KMS-11 (cell line): ENCODE results near the gene MACROD2.

ENCODE experiments used
- H2AFZ ChIP-seq: fragments of 200-600 bp; sonication (generic); 2 replicates; pipeline ENCODE4 v1.6.1; 2016; ENCODE audit warnings: antibody characterized with exemption, mixed run types, low read depth
- H3K27ac ChIP-seq: fragments of 200-600 bp; sonication (generic); 2 replicates; pipeline ENCODE4 v1.6.1; 2016; ENCODE audit warnings: mild to moderate bottlenecking, mixed run types
- H3K27me3 ChIP-seq: fragments of 200-600 bp; sonication (generic); 2 replicates; pipeline ENCODE4 v1.6.1; 2017; ENCODE audit warnings: mild to moderate bottlenecking, low read depth, mixed run types, moderate library complexity; ENCODE audit not compliant: insufficient read depth
- H3K36me3 ChIP-seq: fragments of 200-600 bp; sonication (generic); 2 replicates; pipeline ENCODE4 v1.6.1; 2017; ENCODE audit warnings: mild to moderate bottlenecking, mixed run types; ENCODE audit not compliant: insufficient read depth
- H3K4me1 ChIP-seq: fragments of 200-600 bp; sonication (generic); 2 replicates; pipeline ENCODE4 v1.6.1; 2016; ENCODE audit warnings: mild to moderate bottlenecking, low read depth, mixed run types; ENCODE audit not compliant: poor library complexity, severe bottlenecking
- H3K4me2 ChIP-seq: fragments of 200-600 bp; sonication (generic); 2 replicates; pipeline ENCODE4 v1.7.0; 2016; ENCODE audit warnings: mild to moderate bottlenecking, mixed run types
- H3K4me3 ChIP-seq: fragments of 200-600 bp; sonication (generic); IDR thresholded peaks from 2 replicates; pipeline ENCODE4 v1.6.1; 2017; ENCODE audit warnings: low read depth, low read length, mixed read lengths; ENCODE audit not compliant: insufficient read depth
- H3K79me2 ChIP-seq: fragments of 200-600 bp; sonication (generic); 2 replicates; pipeline ENCODE4 v1.6.1; 2016; ENCODE audit warnings: low read depth, mixed run types; ENCODE audit not compliant: insufficient read depth
- H3K9ac ChIP-seq: fragments of 200-600 bp; sonication (generic); 2 replicates; pipeline ENCODE4 v1.6.1; 2016; ENCODE audit warnings: mild to moderate bottlenecking, mixed run types
- H4K20me1 ChIP-seq: fragments of 200-600 bp; sonication (generic); 2 replicates; pipeline ENCODE4 v1.6.1; 2016; ENCODE audit warnings: mild to moderate bottlenecking, mixed run types; ENCODE audit not compliant: insufficient read depth
- CTCF ChIP-seq: fragments of 200-600 bp; sonication (generic); conservative IDR thresholded peaks from 2 replicates; pipeline ENCODE4 v1.6.1; 2017; ENCODE audit warnings: low read depth, mild to moderate bottlenecking, antibody characterized with exemption, low read length, moderate library complexity, mixed read lengths

MACROD2 gene

DNA sequence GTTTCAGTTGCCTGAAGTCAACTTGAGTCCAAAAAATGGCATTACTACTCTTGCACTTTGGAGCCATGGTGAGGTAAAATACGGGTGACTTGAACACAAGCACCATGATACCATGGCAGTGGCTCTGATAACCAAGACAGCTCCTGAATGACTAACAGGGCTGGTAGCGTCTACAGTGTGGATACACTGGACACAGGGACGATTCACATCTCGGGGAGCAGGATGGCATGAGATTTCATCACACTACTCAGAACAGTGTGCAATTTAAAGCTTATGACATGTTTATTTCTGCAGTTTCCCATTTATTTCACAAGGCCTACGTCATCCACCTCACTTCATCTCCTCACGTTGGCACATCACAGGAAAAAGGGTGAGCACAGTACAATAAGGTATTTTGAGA is 1627.1 kb downstream of the MACROD2 start:
- no peak for TF ChIP-seq CTCF
- H3K27me3 ChIP-seq: no peaks in the 10 kb centered on the region
- H3K9ac ChIP-seq: no peak overlapping the region
- H3K4me3 ChIP-seq: no peak overlapping the region
- H3K79me2 ChIP-seq: no peaks in the 10 kb centered on the region
- H2AFZ ChIP-seq: no peak overlapping the region
- H3K4me2 ChIP-seq: no peak overlapping the region
- no peak overlapping the region for H3K27ac ChIP-seq
- H3K4me1 ChIP-seq: no peaks in the 10 kb centered on the region
- no peaks in the 10 kb centered on the region for H3K36me3 ChIP-seq
- H4K20me1 ChIP-seq: no peaks in the 10 kb centered on the region

DNA sequence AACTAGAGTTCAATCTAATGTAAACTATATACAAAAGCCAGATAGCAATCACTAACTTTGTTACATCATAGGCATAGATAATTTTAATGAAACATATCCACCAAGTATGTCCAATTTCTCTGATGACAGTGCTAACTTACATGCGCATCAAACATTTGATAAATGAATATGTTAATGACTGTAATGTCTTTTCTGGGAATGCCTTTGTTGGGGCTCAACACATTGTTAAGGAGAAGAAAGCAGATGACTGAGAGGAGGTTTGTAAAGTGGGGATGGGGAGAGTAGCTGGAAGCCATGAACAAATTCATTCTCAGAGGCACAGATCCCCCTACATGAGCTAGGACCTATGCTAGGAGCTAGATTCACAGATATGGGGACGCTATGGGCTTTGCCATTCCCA is 1627.9 kb downstream of the MACROD2 start:
- Histone ChIP-seq H3K4me3 (no peak overlapping the region), H3K79me2 (no peaks in the 10 kb centered on the region), H3K36me3 (no peaks in the 10 kb centered on the region), H3K4me2 (no peak overlapping the region), H3K4me1 (no peaks in the 10 kb centered on the region), H4K20me1 (no peaks in the 10 kb centered on the region), H3K27me3 (no peaks in the 10 kb centered on the region), H3K27ac (no peak overlapping the region), H3K9ac (no peak overlapping the region), H2AFZ (no peak overlapping the region)
- no peak for TF ChIP-seq CTCF

GRCh38 chr20:15625981-15626380 is 1630.7 kb downstream of the MACROD2 start:
- Histone ChIP-seq H3K27me3 (no peaks in the 10 kb centered on the region), H4K20me1 (no peaks in the 10 kb centered on the region), H3K4me3 (no peak overlapping the region), H3K4me2 (no peak overlapping the region), H3K79me2 (no peaks in the 10 kb centered on the region), H2AFZ (no peak overlapping the region), H3K27ac (no peak overlapping the region), H3K36me3 (no peaks in the 10 kb centered on the region), H3K4me1 (no peaks in the 10 kb centered on the region), H3K9ac (no peak overlapping the region)
- TF ChIP-seq CTCF: no peak

DNA sequence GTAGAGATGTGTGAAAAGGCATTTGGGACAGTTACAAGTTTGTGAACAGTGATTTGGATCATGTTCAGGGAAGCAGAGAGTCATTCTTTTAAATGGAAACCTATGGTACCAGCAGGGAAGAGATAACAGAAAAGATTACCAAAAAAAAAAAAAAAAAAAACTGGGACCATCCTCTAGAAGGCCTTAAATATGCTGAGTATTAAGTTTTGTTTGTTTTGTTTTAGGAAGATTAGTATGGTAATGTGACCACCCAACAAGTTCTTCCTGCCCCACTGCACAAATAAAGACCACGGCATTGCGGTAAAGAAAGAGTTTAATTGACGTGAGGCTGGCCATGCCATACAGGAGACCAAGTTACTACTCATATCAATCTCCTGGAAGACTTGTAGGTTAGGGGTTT is 1631.8 kb downstream of the MACROD2 start:
- Histone ChIP-seq H2AFZ (no peak overlapping the region), H3K27ac (no peak overlapping the region), H3K79me2 (no peaks in the 10 kb centered on the region), H3K4me2 (no peak overlapping the region), H4K20me1 (no peaks in the 10 kb centered on the region), H3K4me1 (no peaks in the 10 kb centered on the region), H3K36me3 (no peaks in the 10 kb centered on the region), H3K9ac (no peak overlapping the region), H3K27me3 (no peaks in the 10 kb centered on the region), H3K4me3 (no peak overlapping the region)
- TF ChIP-seq CTCF: no peak

GRCh38 chr20:15627501-15627903 is 1632.2 kb downstream of the MACROD2 start:
- Histone ChIP-seq H3K9ac (no peak overlapping the region), H3K4me1 (no peaks in the 10 kb centered on the region), H4K20me1 (no peaks in the 10 kb centered on the region), H3K4me2 (no peak overlapping the region), H2AFZ (no peak overlapping the region), H3K36me3 (no peaks in the 10 kb centered on the region), H3K79me2 (no peaks in the 10 kb centered on the region), H3K4me3 (no peak overlapping the region), H3K27me3 (no peaks in the 10 kb centered on the region), H3K27ac (no peak overlapping the region)
- TF ChIP-seq CTCF: no peak
